Measurements from ENCODE around the gene COL23A1.

COL23A1 gene

DNA sequence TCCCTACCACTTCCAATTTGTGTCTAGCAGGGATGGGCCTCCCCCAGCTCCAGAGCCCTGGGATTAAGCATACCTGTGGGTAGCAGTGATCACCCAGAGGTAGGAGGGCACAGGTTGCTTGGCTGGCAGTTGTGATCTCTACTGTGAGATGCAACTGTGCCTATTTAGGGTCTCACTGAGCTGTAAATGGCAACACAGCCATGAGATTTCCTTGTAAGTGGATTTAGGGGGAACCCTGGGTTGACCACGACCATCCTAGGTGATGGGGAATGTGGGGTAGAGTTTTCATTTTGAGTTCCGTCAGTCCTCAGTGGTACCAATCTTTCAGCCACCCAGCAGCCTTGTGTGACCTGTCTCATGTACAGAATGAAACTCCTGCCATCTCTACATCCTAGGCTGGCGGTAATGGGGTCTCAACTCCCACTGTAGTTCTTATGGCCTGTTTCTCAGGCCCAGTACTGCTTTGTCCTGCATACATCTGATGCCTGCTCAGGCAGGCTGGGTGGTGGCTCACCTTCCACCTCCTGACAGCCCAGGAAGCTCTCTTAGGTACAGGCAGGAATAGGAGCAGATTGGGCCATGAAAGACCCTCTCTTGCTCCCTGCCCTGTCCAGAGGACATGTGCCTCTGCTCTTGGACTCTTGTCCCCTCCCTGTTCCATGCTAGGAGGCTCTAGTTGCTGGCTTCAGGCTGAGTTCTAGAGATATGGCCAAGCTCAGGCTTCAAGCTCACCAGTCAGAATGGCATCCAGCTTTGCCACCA, 377.8 kb downstream of the COL23A1 start:
- Histone ChIP-seq H3K79me2 (ENCODE audit: control insufficient read depth, insufficient read depth, low read length) (peaks cover 12% of the 10 kb centered on the region), H2BK120ac (ENCODE audit: low read depth, low read length) (no peak overlapping the region), H3K27ac (ENCODE audit: low read depth, low read length) (no peak overlapping the region), H3K4me3 (ENCODE audit: low read length) (no peak overlapping the region), H2BK5ac (ENCODE audit: low read length) (no peak overlapping the region), H3K79me1 (ENCODE audit: low read length) (peaks cover 5% of the 10 kb centered on the region), H3K4ac (ENCODE audit: low read depth, low read length) (no peak overlapping the region), H4K5ac (ENCODE audit: low read length) (no peak overlapping the region), H3K23ac (ENCODE audit: low read length) (no peak overlapping the region), H3K56ac (ENCODE audit: low read length) (no peak overlapping the region), H2AK5ac (ENCODE audit: low read length) (no peak overlapping the region), H3K4me1 (ENCODE audit: control insufficient read depth, low read depth, low read length) (no peaks in the 10 kb centered on the region), H3K36me3 (ENCODE audit: control insufficient read depth, insufficient read depth, low read length) (peaks cover 52% of the 10 kb centered on the region), H3K27me3 (ENCODE audit: insufficient read depth, low read length, poor library complexity) (no peaks in the 10 kb centered on the region), H2BK15ac (replicated peaks; ENCODE audit: low read depth) (no peak overlapping the region), H3K9ac (ENCODE audit: low read length) (no peak overlapping the region), H3K18ac (ENCODE audit: low read length) (no peak overlapping the region), H4K8ac (ENCODE audit: low read depth, low read length) (no peak overlapping the region), H3K4me2 (ENCODE audit: low read length) (no peak overlapping the region)
- no CpG with 5 or more reads among the region's 3 CpGs for WGBS (ENCODE audit: extremely low coverage, insufficient coverage, low lambda C conversion rate)
- no peak for DNase-seq

DNA sequence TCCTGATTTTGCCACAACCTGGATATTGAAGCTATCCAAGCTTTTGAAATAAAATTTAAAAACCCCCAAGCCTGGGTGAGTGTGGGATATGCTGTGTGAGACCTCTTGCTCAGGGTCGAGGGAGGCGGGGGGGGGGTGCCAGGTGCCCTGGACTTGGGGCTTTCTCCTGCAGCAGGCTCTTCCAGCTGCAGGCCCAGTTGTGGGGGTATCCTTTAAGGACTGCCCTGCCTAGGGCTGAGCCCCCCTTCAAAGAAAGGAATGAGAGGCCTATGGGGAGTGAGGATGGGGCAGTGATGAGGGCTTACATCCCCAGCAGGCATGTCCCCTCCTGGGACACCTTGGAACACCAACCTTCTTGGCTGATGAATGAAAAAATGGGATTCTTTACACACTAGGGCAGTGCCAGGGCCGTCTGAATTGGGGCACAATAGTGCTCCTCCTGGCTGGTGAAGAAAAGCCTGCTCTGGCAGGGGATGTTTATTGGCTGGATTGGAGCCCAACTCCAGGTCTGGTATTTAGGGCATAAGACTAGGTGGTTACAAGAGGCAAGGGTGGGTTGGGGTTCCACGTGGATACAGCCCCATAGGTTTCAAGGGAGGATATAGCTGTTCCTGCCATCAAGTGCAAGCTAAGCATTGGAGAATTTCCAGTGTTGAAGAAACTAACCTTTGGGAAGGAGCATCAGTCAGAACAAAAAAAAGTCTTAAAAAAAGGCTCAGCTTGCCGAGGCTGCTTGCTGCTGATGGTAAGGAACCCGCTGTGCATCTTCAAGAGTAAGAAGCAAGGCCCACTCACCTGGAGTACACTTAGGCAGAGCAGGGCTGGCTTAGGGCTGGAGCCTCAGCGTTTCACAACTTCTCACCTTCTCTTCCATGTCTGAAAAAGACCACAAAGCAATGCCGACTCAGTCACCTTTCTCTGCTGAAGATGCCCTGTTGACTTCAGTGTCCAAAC, 378.8 kb downstream of the COL23A1 start:
- H3K56ac ChIP-seq (ENCODE audit: low read length) = no peak overlapping the region
- no CpG with 5 or more reads among the region's 8 CpGs for WGBS (ENCODE audit: extremely low coverage, insufficient coverage, low lambda C conversion rate)
- H4K8ac ChIP-seq (ENCODE audit: low read depth, low read length) = no peak overlapping the region
- H3K79me1 ChIP-seq (ENCODE audit: low read length) = peaks cover 7% of the 10 kb centered on the region
- no peaks in the 10 kb centered on the region for H3K27me3 ChIP-seq (ENCODE audit: insufficient read depth, low read length, poor library complexity)
- no peak overlapping the region for H2BK15ac ChIP-seq (replicated peaks; ENCODE audit: low read depth)
- no peak overlapping the region for H3K9ac ChIP-seq (ENCODE audit: low read length)
- H2AK5ac ChIP-seq (ENCODE audit: low read length) = no peak overlapping the region
- H3K4ac ChIP-seq (ENCODE audit: low read depth, low read length) = no peak overlapping the region
- H2BK5ac ChIP-seq (ENCODE audit: low read length) = no peak overlapping the region
- H3K4me3 ChIP-seq (ENCODE audit: low read length) = no peak overlapping the region
- no peak overlapping the region for H3K23ac ChIP-seq (ENCODE audit: low read length)
- no peak overlapping the region for H3K27ac ChIP-seq (ENCODE audit: low read depth, low read length)
- DNase-seq = no peak
- no peak overlapping the region for H3K4me2 ChIP-seq (ENCODE audit: low read length)
- no peak overlapping the region for H4K5ac ChIP-seq (ENCODE audit: low read length)
- H2BK120ac ChIP-seq (ENCODE audit: low read depth, low read length) = no peak overlapping the region
- H3K36me3 ChIP-seq (ENCODE audit: control insufficient read depth, insufficient read depth, low read length) = peaks cover 60% of the 10 kb centered on the region
- H3K18ac ChIP-seq (ENCODE audit: low read length) = no peak overlapping the region
- peaks cover 23% of the 10 kb centered on the region for H3K79me2 ChIP-seq (ENCODE audit: control insufficient read depth, insufficient read depth, low read length)
- H3K4me1 ChIP-seq (ENCODE audit: control insufficient read depth, low read depth, low read length) = peaks cover 2% of the 10 kb centered on the region

DNA sequence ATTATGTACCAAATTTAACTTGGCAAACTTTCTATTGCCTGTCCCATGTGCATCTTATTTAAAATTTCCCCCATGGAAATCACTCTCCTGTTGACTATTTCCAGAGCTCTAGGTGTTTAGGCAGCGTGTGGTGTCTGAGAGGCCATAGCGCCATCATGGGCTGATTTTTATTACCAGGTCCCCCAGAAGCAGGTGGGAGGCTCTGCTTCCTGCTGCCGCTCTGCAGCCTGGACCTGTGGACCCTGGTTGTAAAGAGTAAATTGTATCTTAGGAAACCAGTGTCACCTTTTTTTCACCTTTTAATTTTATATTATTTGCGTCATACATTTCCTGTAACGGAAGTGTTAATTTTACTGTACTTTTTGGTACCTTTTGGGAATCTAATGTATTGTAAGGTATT, 379.5 kb downstream of the COL23A1 start:
- no peaks in the 10 kb centered on the region for H3K27me3 ChIP-seq (ENCODE audit: insufficient read depth, low read length, poor library complexity)

DNA sequence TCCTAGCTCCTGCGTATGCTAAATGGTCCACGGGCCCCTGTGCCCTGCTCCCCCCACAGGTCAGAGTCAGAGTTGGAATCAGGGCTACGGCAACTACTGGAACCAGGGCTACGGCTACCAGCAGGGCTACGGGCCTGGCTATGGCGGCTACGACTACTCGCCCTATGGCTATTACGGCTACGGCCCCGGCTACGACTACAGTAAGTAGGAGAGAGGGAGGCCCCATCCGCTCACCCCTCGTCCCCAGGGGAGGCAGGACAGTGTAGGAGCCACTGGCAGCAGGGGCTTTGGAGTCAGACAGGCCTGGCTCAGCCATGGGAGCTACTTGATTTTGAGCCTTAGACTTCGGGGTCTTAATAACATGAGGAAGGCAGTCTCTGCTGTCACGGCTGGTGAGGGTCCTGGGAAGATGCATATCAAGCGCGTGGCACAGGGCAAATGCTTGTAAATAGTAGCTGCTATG, 380.1 kb downstream of the COL23A1 start:
- peaks cover 5% of the 10 kb centered on the region for H3K4me1 ChIP-seq (ENCODE audit: control insufficient read depth, low read depth, low read length)
- H2AK5ac ChIP-seq (ENCODE audit: low read length) = no peak overlapping the region
- no peak overlapping the region for H2BK120ac ChIP-seq (ENCODE audit: low read depth, low read length)
- no peak overlapping the region for H4K8ac ChIP-seq (ENCODE audit: low read depth, low read length)
- no peak overlapping the region for H4K5ac ChIP-seq (ENCODE audit: low read length)
- peaks cover 36% of the 10 kb centered on the region for H3K79me2 ChIP-seq (ENCODE audit: control insufficient read depth, insufficient read depth, low read length)
- H3K18ac ChIP-seq (ENCODE audit: low read length) = no peak overlapping the region
- no peak overlapping the region for H3K4ac ChIP-seq (ENCODE audit: low read depth, low read length)
- no peak overlapping the region for H3K9ac ChIP-seq (ENCODE audit: low read length)
- H3K36me3 ChIP-seq (ENCODE audit: control insufficient read depth, insufficient read depth, low read length) = peaks cover 62% of the 10 kb centered on the region
- WGBS (ENCODE audit: extremely low coverage, insufficient coverage, low lambda C conversion rate) = no CpG with 5 or more reads among the region's 18 CpGs
- H2BK15ac ChIP-seq (replicated peaks; ENCODE audit: low read depth) = no peak overlapping the region
- no peak overlapping the region for H3K56ac ChIP-seq (ENCODE audit: low read length)
- no peak overlapping the region for H3K23ac ChIP-seq (ENCODE audit: low read length)
- H3K4me3 ChIP-seq (ENCODE audit: low read length) = no peak overlapping the region
- H3K4me2 ChIP-seq (ENCODE audit: low read length) = no peak overlapping the region
- no peak overlapping the region for H2BK5ac ChIP-seq (ENCODE audit: low read length)
- H3K27me3 ChIP-seq (ENCODE audit: insufficient read depth, low read length, poor library complexity) = no peaks in the 10 kb centered on the region
- peaks cover 8% of the 10 kb centered on the region for H3K79me1 ChIP-seq (ENCODE audit: low read length)
- no peak overlapping the region for H3K27ac ChIP-seq (ENCODE audit: low read depth, low read length)
- DNase-seq = no peak

More for the DNA sequence above, 379.5 kb downstream of the COL23A1 start:
- Histone ChIP-seq H3K79me2 (ENCODE audit: control insufficient read depth, insufficient read depth, low read length) (peaks cover 30% of the 10 kb centered on the region), H4K8ac (ENCODE audit: low read depth, low read length) (no peak overlapping the region), H3K27ac (ENCODE audit: low read depth, low read length) (no peak overlapping the region), H4K5ac (ENCODE audit: low read length) (no peak overlapping the region), H2BK15ac (replicated peaks; ENCODE audit: low read depth) (no peak overlapping the region), H2AK5ac (ENCODE audit: low read length) (no peak overlapping the region), H3K23ac (ENCODE audit: low read length) (no peak overlapping the region), H2BK120ac (ENCODE audit: low read depth, low read length) (no peak overlapping the region), H3K4me1 (ENCODE audit: control insufficient read depth, low read depth, low read length) (peaks cover 5% of the 10 kb centered on the region), H3K79me1 (ENCODE audit: low read length) (peaks cover 8% of the 10 kb centered on the region), H3K9ac (ENCODE audit: low read length) (no peak overlapping the region), H3K36me3 (ENCODE audit: control insufficient read depth, insufficient read depth, low read length) (peaks cover 66% of the 10 kb centered on the region), H3K56ac (ENCODE audit: low read length) (no peak overlapping the region), H3K4me3 (ENCODE audit: low read length) (no peak overlapping the region), H2BK5ac (ENCODE audit: low read length) (no peak overlapping the region), H3K4me2 (ENCODE audit: low read length) (no peak overlapping the region), H3K18ac (ENCODE audit: low read length) (no peak overlapping the region), H3K4ac (ENCODE audit: low read depth, low read length) (no peak overlapping the region)
- no peak for DNase-seq
- WGBS (ENCODE audit: extremely low coverage, insufficient coverage, low lambda C conversion rate) = no CpG with 5 or more reads among the region's 5 CpGs

DNA sequence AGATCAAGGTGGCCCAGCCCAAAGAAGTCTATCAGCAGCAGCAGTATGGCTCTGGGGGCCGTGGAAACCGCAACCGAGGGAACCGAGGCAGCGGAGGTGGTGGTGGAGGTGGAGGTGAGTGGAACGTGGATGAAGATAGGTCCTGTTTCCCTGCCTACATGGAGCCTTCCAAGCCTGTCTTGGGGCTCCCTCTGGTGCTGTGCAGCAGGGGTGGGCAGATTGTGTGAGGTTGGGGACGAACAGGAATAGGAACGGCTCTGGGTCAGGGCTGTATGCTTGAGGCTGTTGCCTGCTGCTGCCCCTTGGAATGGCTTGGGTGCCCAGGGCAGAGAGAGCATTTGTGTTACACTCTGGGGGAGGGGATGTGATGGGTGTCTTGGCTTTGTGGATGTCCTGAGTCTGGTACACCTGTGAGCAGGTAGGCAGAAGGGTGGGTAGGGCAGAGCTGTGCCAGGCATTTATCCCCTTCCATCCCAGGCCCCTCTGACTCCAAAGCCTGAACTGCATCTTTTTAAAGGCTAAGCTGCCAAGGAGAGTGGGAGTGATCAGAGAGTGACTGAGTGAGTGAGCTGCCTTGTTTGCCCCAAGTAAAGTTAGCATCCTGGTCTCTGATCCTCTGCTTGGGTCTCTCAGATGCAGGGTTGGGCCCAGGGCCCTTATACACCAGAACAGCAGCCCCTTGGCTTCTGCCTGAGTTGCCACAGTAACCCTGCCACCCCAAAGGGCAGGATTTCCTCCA, 380.7 kb downstream of the COL23A1 start:
- H3K36me3 ChIP-seq (ENCODE audit: control insufficient read depth, insufficient read depth, low read length) = peaks cover 58% of the 10 kb centered on the region
- no peak overlapping the region for H2AK5ac ChIP-seq (ENCODE audit: low read length)

More for the DNA sequence above, 380.7 kb downstream of the COL23A1 start:
- no peaks in the 10 kb centered on the region for H3K27me3 ChIP-seq (ENCODE audit: insufficient read depth, low read length, poor library complexity)
- H3K9ac ChIP-seq (ENCODE audit: low read length) = no peak overlapping the region
- H3K18ac ChIP-seq (ENCODE audit: low read length) = no peak overlapping the region
- no peak overlapping the region for H4K8ac ChIP-seq (ENCODE audit: low read depth, low read length)
- WGBS (ENCODE audit: extremely low coverage, insufficient coverage, low lambda C conversion rate) = no CpG with 5 or more reads among the region's 8 CpGs
- no peak overlapping the region for H3K4me2 ChIP-seq (ENCODE audit: low read length)
- H2BK15ac ChIP-seq (replicated peaks; ENCODE audit: low read depth) = no peak overlapping the region
- H4K5ac ChIP-seq (ENCODE audit: low read length) = no peak overlapping the region
- no peak overlapping the region for H3K27ac ChIP-seq (ENCODE audit: low read depth, low read length)
- H3K4ac ChIP-seq (ENCODE audit: low read depth, low read length) = no peak overlapping the region
- no peak overlapping the region for H3K56ac ChIP-seq (ENCODE audit: low read length)
- no peak overlapping the region for H2BK5ac ChIP-seq (ENCODE audit: low read length)
- no peak overlapping the region for H2BK120ac ChIP-seq (ENCODE audit: low read depth, low read length)
- no peak for DNase-seq
- no peak overlapping the region for H3K4me3 ChIP-seq (ENCODE audit: low read length)
- H3K4me1 ChIP-seq (ENCODE audit: control insufficient read depth, low read depth, low read length) = peaks cover 5% of the 10 kb centered on the region
- H3K79me1 ChIP-seq (ENCODE audit: low read length) = peaks cover 8% of the 10 kb centered on the region
- H3K79me2 ChIP-seq (ENCODE audit: control insufficient read depth, insufficient read depth, low read length) = peaks cover 42% of the 10 kb centered on the region
- no peak overlapping the region for H3K23ac ChIP-seq (ENCODE audit: low read length)

Data from mesendoderm (in vitro differentiated cells).